ENCODE measurements around the gene FDXR. TPM values are rescaled to one million over a fixed set of nuclear protein-coding genes. Genes with fewer than 3 reads are reported as not detected.

The FDXR gene
- total and polyA plus RNA-seq, 9 of the 15 experiments (the other 6 are each of a cell fraction or from before 2014, with no cell fraction given), result 0.89 to 70.7 (median 30.9) TPM

DNA sequence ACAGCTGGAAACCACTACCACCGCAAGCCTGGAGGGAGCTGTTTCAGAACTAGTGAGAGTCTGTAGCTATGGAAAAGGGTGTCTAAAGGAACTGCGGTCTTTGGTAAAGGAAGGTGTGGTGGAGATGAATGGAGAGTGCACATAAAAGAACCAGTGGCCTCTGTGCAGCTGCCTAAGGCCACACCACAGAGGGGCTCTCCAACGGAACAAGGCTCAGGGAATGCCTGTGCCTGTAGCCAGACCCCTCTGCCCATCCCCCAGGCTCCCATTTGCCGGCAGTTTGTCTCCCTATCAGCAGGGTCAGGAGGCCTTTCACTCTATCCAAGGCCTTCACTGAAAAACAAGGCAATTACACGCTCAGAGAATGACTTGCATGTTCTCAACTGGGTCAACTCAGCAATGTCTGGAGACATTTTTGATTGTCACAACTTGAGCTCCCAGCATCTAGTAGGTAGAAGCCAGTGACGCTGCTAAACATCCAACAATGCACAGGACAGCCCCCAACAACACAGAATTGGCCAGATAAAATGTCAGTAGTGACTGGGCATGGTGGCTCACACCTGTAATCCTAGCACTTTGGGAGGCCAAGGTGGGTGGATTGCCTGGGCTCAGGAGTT lies 3.3 kb upstream of the FDXR start (continued):
- TF ChIP-seq DMBX1 (CRISPR knock-in tag; IDR thresholded peaks at IDR 0.05; ENCODE audit: borderline replicate concordance) (peak; percentile 83; the same call in 1 of the 2 replicates), NR1H2 (CRISPR knock-in tag; IDR thresholded peaks at IDR 0.05) (no peak; the same call in 1 of the 2 replicates), HIVEP1 (CRISPR knock-in tag; IDR thresholded peaks at IDR 0.05) (peak; percentile 24; the same call in 1 of the 2 replicates), ZNF592 (IDR thresholded peaks at IDR 0.05) (peak; percentile 99), RFX7 (CRISPR knock-in tag; IDR thresholded peaks at IDR 0.05) (no peak), ATF7 (IDR thresholded peaks at IDR 0.05) (peak; percentile 29; the same call in 1 of the 2 replicates), ZNF444 (CRISPR knock-in tag; IDR thresholded peaks at IDR 0.05) (peak; percentile 22; the same call in 1 of the 2 replicates), SMARCE1 (IDR thresholded peaks at IDR 0.05) (peak; percentile 74), TEAD4 (IDR thresholded peaks at IDR 0.05; ENCODE audit: low read length) (peak; percentile 60), TEAD4 (CRISPR knock-in tag; IDR thresholded peaks at IDR 0.05; ENCODE audit: borderline replicate concordance) (no peak), HOMEZ (CRISPR knock-in tag; IDR thresholded peaks at IDR 0.05) (0 out of 2 replicates have a peak, but pooled peaks have one; percentile 3), POLR2A (conservative IDR thresholded peaks at IDR 0.05) (peak; percentile 63), MAFG (tag; conservative IDR thresholded peaks at IDR 0.05) (peak; percentile 98), TCFL5 (CRISPR knock-in tag; conservative IDR thresholded peaks at IDR 0.05) (0 out of 2 replicates have a peak, but pooled peaks have one; percentile 10), NFE2L1 (tag; IDR thresholded peaks at IDR 0.05; ENCODE audit: borderline replicate concordance, low read depth) (peak; percentile 88), ZNF24 (IDR thresholded peaks at IDR 0.05) (peak; percentile 69), SMARCA5 (IDR thresholded peaks at IDR 0.05) (0 out of 2 replicates have a peak, but pooled peaks have one; percentile 17), ZNF23 (CRISPR knock-in tag; IDR thresholded peaks at IDR 0.05) (no peak), CREM (IDR thresholded peaks at IDR 0.05; ENCODE audit: low read depth) (peak; percentile 26; the same call in 1 of the 2 replicates)
- TF ChIP-seq, protein P1, sequence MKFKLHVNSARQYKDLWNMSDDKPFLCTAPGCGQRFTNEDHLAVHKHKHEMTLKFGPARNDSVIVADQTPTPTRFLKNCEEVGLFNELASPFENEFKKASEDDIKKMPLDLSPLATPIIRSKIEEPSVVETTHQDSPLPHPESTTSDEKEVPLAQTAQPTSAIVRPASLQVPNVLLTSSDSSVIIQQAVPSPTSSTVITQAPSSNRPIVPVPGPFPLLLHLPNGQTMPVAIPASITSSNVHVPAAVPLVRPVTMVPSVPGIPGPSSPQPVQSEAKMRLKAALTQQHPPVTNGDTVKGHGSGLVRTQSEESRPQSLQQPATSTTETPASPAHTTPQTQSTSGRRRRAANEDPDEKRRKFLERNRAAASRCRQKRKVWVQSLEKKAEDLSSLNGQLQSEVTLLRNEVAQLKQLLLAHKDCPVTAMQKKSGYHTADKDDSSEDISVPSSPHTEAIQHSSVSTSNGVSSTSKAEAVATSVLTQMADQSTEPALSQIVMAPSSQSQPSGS (CRISPR knock-in tag; IDR thresholded peaks at IDR 0.05), result no peak
- TF ChIP-seq, protein P2, sequence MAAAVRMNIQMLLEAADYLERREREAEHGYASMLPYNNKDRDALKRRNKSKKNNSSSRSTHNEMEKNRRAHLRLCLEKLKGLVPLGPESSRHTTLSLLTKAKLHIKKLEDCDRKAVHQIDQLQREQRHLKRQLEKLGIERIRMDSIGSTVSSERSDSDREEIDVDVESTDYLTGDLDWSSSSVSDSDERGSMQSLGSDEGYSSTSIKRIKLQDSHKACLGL (CRISPR knock-in tag; IDR thresholded peaks at IDR 0.05; ENCODE audit: borderline replicate concordance, poor library complexity, severe bottlenecking), result no peak
